Measurements from ENCODE around the gene ACVR2A.

Gene ACVR2A

DNA sequence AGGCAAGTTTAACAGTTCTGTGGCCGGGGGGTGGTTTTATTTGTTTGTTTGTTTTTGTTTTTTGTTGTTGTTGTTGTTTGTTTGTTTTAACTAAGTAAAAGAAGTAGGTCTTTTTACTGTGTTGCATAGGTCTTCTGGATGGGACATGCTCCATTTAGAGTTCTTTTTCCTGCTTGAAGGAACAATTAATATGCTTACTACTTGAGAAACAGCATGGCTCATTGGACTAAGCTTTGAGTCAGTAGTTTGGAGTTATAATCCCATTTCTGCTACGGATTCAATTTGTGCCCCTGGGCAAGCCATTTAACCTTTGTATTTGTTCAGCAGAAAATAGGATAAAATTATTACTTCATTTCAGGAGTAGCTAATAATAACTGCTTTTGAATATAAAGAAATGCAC lies 8.7 kb upstream of the ACVR2A start:
- Histone ChIP-seq H3K36me3 (no peaks in the 10 kb centered on the region), H3K4me3 (no peak overlapping the region), H3K4me1 (no peaks in the 10 kb centered on the region), H3K4me2 (no peak overlapping the region), H4K20me1 (no peaks in the 10 kb centered on the region), H3K27ac (no peak overlapping the region), H3K9ac (no peak overlapping the region), H3K27me3 (no peaks in the 10 kb centered on the region), H3K9me3 (no peaks in the 10 kb centered on the region)
- no peak for TF ChIP-seq Cebpa-rat (IDR thresholded peaks at IDR 0.05)

DNA sequence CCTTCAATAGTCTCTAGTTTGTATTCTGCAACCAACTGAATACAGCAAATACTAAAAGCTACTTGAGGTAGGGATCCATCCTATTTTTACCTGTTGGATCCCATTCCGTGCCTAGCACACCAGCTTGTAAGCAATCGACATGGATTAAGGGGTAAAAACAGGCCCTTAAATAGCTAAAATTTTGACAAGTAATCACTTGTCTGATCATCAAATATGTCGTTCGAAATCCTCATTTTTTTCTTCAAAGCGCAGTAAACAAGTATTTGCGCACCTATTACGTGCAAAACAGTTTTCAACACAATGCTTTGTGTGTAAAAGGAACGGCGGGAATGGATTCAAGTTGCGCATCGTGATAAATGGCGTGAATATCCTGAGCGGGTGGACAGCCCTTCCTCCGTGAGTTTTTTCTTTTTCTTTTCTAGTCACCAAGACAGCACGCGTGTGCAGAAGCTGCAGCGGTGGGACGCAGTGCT lies 1.4 kb upstream of the ACVR2A start:
- Histone ChIP-seq H3K4me1 (peaks cover 19% of the 10 kb centered on the region), H3K27ac (peak overlapping the region; percentile 81; the same call in 1 of the 2 replicates), H4K20me1 (peaks cover 22% of the 10 kb centered on the region), H3K4me2 (peak overlapping the region; percentile 90), H3K4me3 (peak overlapping the region; percentile 85), H3K9ac (peak overlapping the region; percentile 81), H3K36me3 (no peaks in the 10 kb centered on the region), H3K27me3 (peaks cover 23% of the 10 kb centered on the region), H3K9me3 (no peaks in the 10 kb centered on the region)
- TF ChIP-seq Cebpa-rat (IDR thresholded peaks at IDR 0.05), result no peak

DNA sequence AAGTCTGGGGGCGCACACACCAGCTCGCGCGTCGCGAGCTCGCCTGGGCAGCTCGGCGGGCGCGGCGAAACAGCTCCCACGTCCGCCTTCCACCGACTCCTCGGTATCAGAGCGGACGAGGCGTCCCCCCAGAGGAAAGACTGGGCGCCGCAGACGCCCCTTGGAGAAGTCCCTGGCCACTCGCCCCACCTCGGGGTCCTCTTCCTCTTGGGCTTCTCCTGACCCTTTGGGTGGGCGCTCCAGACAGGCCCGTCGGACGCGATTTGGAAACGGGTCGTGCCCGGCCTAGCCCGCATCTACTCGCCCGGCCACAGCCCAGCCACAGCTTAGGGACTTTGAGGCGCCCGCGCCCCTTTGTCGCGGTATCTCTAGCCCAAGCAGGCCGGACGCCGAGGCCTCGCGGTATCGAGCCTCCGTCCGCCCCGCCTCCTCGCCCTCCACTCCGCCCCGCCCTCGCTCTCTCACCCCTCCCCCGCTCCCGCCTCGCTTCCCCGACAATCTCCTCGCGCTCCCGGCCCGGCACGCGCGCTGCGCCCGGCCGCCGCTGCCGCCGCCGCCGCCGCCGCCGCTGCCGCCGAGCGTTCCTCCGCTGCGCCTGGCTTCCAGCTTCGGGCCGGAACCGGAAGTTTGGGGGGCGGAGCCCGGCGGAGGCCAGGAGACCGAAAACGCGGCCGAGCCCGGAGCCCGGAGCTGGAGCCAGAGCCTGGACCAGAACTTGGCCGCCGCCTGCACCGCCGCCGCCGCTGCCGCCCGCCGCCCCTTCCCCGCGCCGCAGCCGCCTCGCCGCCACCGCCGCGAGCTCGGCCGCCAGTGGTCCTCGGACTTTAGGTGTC lies 749 bp upstream of the ACVR2A start:
- Histone ChIP-seq H3K9ac (peak overlapping the region; percentile 81), H3K9me3 (no peaks in the 10 kb centered on the region), H3K27me3 (peaks cover 23% of the 10 kb centered on the region), H3K4me3 (peak overlapping the region; percentile 85), H4K20me1 (peaks cover 22% of the 10 kb centered on the region), H3K4me2 (peak overlapping the region; percentile 90), H3K36me3 (no peaks in the 10 kb centered on the region), H3K4me1 (peaks cover 19% of the 10 kb centered on the region), H3K27ac (peak overlapping the region; percentile 81)
- no peak for TF ChIP-seq Cebpa-rat (IDR thresholded peaks at IDR 0.05)

DNA sequence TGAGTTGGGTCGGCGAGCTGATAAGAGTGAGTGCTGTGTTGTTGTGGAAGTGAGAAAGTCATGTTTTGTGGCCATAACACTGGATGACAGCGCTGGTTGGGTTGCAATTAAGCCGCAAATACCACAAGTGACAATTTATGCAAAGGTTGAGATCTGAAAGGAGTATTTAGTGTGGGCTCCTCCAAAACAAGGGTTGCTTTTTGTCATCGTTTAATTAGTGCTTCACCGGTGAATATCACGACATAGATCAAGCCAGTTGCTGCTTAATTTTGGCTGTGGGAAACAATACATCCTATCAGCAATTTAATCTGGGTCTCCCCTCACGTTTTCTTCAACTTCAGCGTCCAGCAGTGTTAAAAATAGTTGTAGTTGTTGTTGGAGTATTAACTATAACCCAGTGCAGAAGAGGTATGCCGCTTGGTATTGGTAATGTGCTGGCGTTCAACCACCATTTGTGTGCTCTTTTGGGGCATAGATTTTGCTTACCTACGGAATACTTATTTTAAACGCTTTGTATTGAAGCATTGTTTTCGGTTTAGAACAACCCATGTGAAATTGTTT lies 662 bp downstream of the ACVR2A start:
- no peaks in the 10 kb centered on the region for H3K36me3 ChIP-seq
- peak overlapping the region; percentile 85 for H3K4me3 ChIP-seq
- peak overlapping the region; percentile 81; the same call in 1 of the 2 replicates for H3K9ac ChIP-seq
- H3K4me1 ChIP-seq, result peaks cover 19% of the 10 kb centered on the region
- no peaks in the 10 kb centered on the region for H3K9me3 ChIP-seq
- H4K20me1 ChIP-seq, result peaks cover 22% of the 10 kb centered on the region
- H3K27me3 ChIP-seq, result peaks cover 23% of the 10 kb centered on the region
- no peak overlapping the region for H3K27ac ChIP-seq
- TF ChIP-seq Cebpa-rat (IDR thresholded peaks at IDR 0.05), result no peak
- peak overlapping the region; percentile 90 for H3K4me2 ChIP-seq

DNA sequence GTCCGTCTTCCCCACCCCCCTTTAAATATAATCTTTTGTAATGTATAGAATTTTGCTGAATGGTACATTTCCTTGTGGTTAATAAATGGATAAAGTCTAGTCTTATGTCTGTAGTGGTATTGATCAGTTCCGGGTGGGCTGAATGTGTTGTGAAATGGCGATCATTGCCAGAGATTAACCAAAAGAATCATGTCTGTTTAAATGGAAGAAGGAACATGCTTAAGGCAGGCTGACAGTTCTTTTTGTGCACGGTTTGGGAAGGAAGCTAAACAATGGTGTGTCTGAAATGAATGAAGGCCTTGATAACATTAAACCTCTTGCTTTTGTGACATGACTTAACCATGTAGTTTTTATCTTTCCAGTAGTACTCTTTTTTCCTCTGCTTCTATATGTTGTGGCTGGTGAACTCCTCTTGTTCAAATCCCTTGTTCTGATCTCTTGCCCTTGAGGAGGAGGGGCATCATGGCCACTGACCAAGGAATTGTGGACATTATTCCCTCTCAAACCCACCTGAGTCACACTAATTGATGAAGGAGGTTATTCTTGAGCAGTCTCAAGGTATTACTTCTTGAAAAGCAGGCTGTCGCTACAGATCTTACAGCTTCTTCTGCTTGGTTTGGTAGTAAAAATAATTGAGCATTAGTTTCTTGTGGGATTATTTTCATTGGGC lies 1.7 kb downstream of the ACVR2A start:
- no peak overlapping the region for H3K27ac ChIP-seq
- H3K36me3 ChIP-seq, result no peaks in the 10 kb centered on the region
- no peak overlapping the region for H3K9ac ChIP-seq
- peak overlapping the region; percentile 90 for H3K4me2 ChIP-seq
- no peak for TF ChIP-seq Cebpa-rat (IDR thresholded peaks at IDR 0.05)
- no peaks in the 10 kb centered on the region for H3K9me3 ChIP-seq
- peak overlapping the region; percentile 85 for H3K4me3 ChIP-seq
- H4K20me1 ChIP-seq, result peaks cover 22% of the 10 kb centered on the region
- peaks cover 19% of the 10 kb centered on the region for H3K4me1 ChIP-seq
- H3K27me3 ChIP-seq, result peaks cover 23% of the 10 kb centered on the region

DNA sequence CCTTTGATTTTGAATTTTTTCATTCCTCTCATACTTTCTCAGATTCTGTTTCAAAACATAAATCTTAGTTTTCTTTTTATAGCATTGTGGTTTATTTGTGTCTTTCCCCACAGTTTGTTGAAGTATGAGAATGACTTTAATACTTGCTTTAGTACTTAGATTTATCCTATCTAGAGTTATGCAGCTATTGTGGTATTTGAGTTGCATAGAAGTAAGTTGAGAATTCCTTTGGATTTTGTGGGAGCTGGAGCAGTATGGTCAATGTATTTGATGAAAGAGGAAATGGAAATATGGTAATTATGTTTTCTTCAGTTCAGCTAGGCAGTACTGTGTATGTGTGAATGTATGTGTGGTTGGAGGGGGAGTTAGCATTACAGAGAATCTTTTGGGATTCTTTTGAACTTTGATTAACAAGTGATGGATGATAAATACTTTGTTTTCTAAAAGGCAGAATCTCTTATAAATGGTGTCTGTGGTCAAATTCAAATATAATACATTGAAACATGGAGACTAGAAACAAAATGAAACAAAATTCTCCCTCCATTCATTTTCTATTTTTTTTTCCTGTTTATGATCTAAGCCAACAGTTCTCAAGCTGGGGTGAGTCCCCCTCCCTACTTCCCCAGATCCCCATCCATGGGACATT lies 3.0 kb downstream of the ACVR2A start:
- Histone ChIP-seq H3K4me1 (peaks cover 19% of the 10 kb centered on the region), H3K27me3 (peaks cover 23% of the 10 kb centered on the region), H3K9me3 (no peaks in the 10 kb centered on the region), H3K9ac (no peak overlapping the region), H3K4me2 (no peak overlapping the region), H3K27ac (no peak overlapping the region), H4K20me1 (peaks cover 22% of the 10 kb centered on the region), H3K4me3 (no peak overlapping the region), H3K36me3 (no peaks in the 10 kb centered on the region)
- TF ChIP-seq Cebpa-rat (IDR thresholded peaks at IDR 0.05), result no peak

DNA sequence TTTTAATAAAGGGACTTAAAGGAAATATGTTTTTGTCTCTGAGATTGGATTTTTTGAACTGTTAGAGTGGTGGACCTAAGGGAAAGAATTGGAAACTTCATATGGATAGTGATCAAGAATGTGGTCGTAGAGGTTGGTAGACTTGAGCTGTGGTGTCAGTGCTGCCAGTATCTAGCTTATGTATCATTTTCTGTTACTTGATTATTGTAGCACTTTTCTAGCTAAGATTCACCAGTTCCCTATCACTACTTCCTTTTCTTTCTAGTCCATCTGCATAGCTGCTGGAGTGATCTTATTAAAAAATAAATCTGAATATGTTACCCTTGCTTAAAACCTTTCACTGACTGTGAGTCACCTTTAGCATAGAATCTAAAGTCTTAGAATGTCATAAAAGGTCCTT lies 6.0 kb downstream of the ACVR2A start:
- no peak overlapping the region for H3K27ac ChIP-seq
- no peak overlapping the region for H3K9ac ChIP-seq
- H3K27me3 ChIP-seq, result peaks cover 11% of the 10 kb centered on the region
- no peaks in the 10 kb centered on the region for H3K9me3 ChIP-seq
- no peak overlapping the region for H3K4me2 ChIP-seq
- TF ChIP-seq Cebpa-rat (IDR thresholded peaks at IDR 0.05), result no peak
- H3K4me3 ChIP-seq, result no peak overlapping the region
- H3K4me1 ChIP-seq, result peaks cover 7% of the 10 kb centered on the region
- H3K36me3 ChIP-seq, result no peaks in the 10 kb centered on the region
- H4K20me1 ChIP-seq, result peaks cover 16% of the 10 kb centered on the region

DNA sequence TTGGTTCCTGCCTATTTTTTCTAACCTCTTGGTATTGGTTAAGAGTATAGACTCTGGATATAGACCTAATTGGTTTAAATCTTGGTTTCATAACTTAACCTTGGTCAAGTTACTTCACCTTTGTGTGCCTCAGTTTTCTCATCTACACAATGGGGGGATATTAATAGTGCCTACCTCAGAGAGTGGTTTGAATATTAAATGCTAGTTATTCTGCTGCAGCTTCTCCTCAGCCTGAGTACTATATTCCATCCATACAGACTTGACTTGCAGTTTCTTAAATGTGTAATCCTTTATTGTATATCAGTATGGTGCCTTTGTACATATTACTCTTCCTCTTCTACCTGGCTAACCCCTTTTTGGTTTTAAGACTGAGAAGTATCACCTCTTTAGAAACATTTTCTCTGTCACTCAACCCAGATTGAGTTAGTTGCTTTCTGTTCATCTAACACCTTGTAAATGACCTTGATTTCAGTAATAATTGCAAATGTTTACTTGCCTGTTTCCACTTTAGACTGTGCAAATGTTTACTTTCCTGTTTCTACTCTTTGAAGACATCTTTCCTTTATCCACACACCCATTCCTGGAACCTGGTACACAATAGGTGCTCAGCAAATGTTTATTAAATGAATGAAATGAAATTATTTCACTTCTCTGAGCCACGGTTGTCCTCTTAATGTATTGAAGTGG lies 6.6 kb downstream of the ACVR2A start:
- Histone ChIP-seq H3K9me3 (no peaks in the 10 kb centered on the region), H3K36me3 (no peaks in the 10 kb centered on the region), H3K4me2 (no peak overlapping the region), H3K27me3 (peaks cover 6% of the 10 kb centered on the region), H4K20me1 (peaks cover 11% of the 10 kb centered on the region), H3K9ac (no peak overlapping the region), H3K4me3 (no peak overlapping the region), H3K27ac (no peak overlapping the region), H3K4me1 (peaks cover 2% of the 10 kb centered on the region)
- no peak for TF ChIP-seq Cebpa-rat (IDR thresholded peaks at IDR 0.05)

DNA sequence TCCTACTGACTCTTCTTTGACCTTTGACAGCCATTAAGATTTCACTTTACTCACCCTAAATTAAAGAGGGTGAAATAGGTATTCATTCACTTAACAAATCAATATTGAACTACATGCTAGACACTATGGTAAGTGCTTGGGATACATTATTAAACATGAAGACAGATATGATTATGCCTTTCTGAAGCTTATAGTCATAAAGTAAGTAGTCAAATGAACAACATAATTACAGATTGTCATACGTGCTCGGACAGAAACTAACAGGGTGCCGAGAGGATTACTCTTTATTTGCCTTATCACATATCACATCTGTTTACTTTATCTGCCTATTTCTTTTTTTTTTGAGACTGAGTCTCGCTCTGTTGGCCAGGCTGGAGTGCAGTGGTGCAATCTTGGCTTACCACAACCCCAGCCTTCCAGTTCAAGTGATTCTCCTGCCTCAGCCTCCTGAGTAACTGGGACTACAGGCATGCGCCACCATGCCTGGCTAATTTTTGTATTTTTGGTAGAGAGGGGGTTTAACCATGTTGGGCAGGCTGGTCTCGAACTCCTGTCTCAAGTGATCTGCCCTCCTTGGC lies 9.8 kb downstream of the ACVR2A start:
- Histone ChIP-seq H3K4me2 (no peak overlapping the region), H3K4me3 (no peak overlapping the region), H3K36me3 (no peaks in the 10 kb centered on the region), H3K4me1 (no peaks in the 10 kb centered on the region), H4K20me1 (no peaks in the 10 kb centered on the region), H3K27ac (no peak overlapping the region), H3K27me3 (no peaks in the 10 kb centered on the region), H3K9ac (no peak overlapping the region), H3K9me3 (no peaks in the 10 kb centered on the region)
- TF ChIP-seq Cebpa-rat (IDR thresholded peaks at IDR 0.05), result no peak
